ENCODE measurements around the gene CCDC71L.

CCDC71L gene

GRCh38 chr7:106659166-106659962 lies 1.6 kb downstream of the CCDC71L start:
- H3K27me3 ChIP-seq, result no peaks in the 10 kb centered on the region
- H4K20me1 ChIP-seq, result no peaks in the 10 kb centered on the region
- peak overlapping the region; percentile 91 for H3K4me2 ChIP-seq
- H3K36me3 ChIP-seq, result no peaks in the 10 kb centered on the region
- H3K9me3 ChIP-seq, result no peaks in the 10 kb centered on the region
- no peak for TF ChIP-seq Cebpa-rat (IDR thresholded peaks at IDR 0.05)
- H3K4me1 ChIP-seq, result peaks cover 27% of the 10 kb centered on the region
- H3K4me3 ChIP-seq, result peak overlapping the region; percentile 91
- H3K27ac ChIP-seq, result peak overlapping the region; percentile 93
- peak overlapping the region; percentile 92 for H3K9ac ChIP-seq

- Histone ChIP-seq H3K9ac (no peak overlapping the region), H4K20me1 (no peaks in the 10 kb centered on the region), H3K4me2 (peak overlapping the region; percentile 91), H3K4me3 (peak overlapping the region; percentile 91), H3K27ac (no peak overlapping the region), H3K4me1 (peaks cover 27% of the 10 kb centered on the region), H3K9me3 (no peaks in the 10 kb centered on the region), H3K27me3 (no peaks in the 10 kb centered on the region), H3K36me3 (no peaks in the 10 kb centered on the region)
- no peak for TF ChIP-seq Cebpa-rat (IDR thresholded peaks at IDR 0.05)
These were observed 2.4 kb downstream of the CCDC71L start for GRCh38 chr7:106658316-106659165.

GRCh38 chr7:106657085-106657991 lies 3.6 kb downstream of the CCDC71L start:
- H3K27ac ChIP-seq, result no peak overlapping the region
- H4K20me1 ChIP-seq, result no peaks in the 10 kb centered on the region
- H3K27me3 ChIP-seq, result no peaks in the 10 kb centered on the region
- no peaks in the 10 kb centered on the region for H3K36me3 ChIP-seq
- H3K4me3 ChIP-seq, result no peak overlapping the region
- TF ChIP-seq Cebpa-rat (IDR thresholded peaks at IDR 0.05), result no peak
- H3K9me3 ChIP-seq, result no peaks in the 10 kb centered on the region
- no peak overlapping the region for H3K4me2 ChIP-seq
- H3K9ac ChIP-seq, result no peak overlapping the region
- H3K4me1 ChIP-seq, result peaks cover 27% of the 10 kb centered on the region

- TF ChIP-seq Cebpa-rat (IDR thresholded peaks at IDR 0.05), result no peak
- H3K4me3 ChIP-seq, result no peak overlapping the region
These were observed 5.1 kb downstream of the CCDC71L start for GRCh38 chr7:106655703-106656498.

GRCh38 chr7:106653488-106653887 lies 7.5 kb downstream of the CCDC71L start:
- no peaks in the 10 kb centered on the region for H3K27me3 ChIP-seq
- H3K4me3 ChIP-seq, result no peak overlapping the region
- no peak overlapping the region for H3K27ac ChIP-seq
- H3K9me3 ChIP-seq, result no peaks in the 10 kb centered on the region
- no peaks in the 10 kb centered on the region for H3K36me3 ChIP-seq
- no peak for TF ChIP-seq Cebpa-rat (IDR thresholded peaks at IDR 0.05)
- no peak overlapping the region for H3K4me2 ChIP-seq
- H3K4me1 ChIP-seq, result peaks cover 16% of the 10 kb centered on the region
- H3K9ac ChIP-seq, result no peak overlapping the region
- H4K20me1 ChIP-seq, result no peaks in the 10 kb centered on the region

More at GRCh38 chr7:106655703-106656498, 5.1 kb downstream of the CCDC71L start:
- H4K20me1 ChIP-seq, result no peaks in the 10 kb centered on the region
- H3K4me2 ChIP-seq, result no peak overlapping the region
- no peaks in the 10 kb centered on the region for H3K36me3 ChIP-seq
- H3K9ac ChIP-seq, result no peak overlapping the region
- no peak overlapping the region for H3K27ac ChIP-seq
- peaks cover 27% of the 10 kb centered on the region for H3K4me1 ChIP-seq
- H3K27me3 ChIP-seq, result no peaks in the 10 kb centered on the region
- no peaks in the 10 kb centered on the region for H3K9me3 ChIP-seq

GRCh38 chr7:106652909-106653308 lies 8.0 kb downstream of the CCDC71L start:
- no peak for TF ChIP-seq Cebpa-rat (IDR thresholded peaks at IDR 0.05)
- Histone ChIP-seq H3K27me3 (no peaks in the 10 kb centered on the region), H3K36me3 (no peaks in the 10 kb centered on the region), H3K4me1 (peaks cover 11% of the 10 kb centered on the region; the same call in 1 of the 2 replicates), H4K20me1 (no peaks in the 10 kb centered on the region), H3K27ac (no peak overlapping the region), H3K4me3 (no peak overlapping the region), H3K9ac (no peak overlapping the region), H3K4me2 (no peak overlapping the region), H3K9me3 (no peaks in the 10 kb centered on the region)

GRCh38 chr7:106652092-106652491 lies 8.9 kb downstream of the CCDC71L start:
- Histone ChIP-seq H3K4me3 (no peak overlapping the region), H3K27me3 (no peaks in the 10 kb centered on the region), H3K4me2 (no peak overlapping the region), H3K9ac (no peak overlapping the region), H4K20me1 (no peaks in the 10 kb centered on the region), H3K36me3 (no peaks in the 10 kb centered on the region), H3K9me3 (no peaks in the 10 kb centered on the region), H3K27ac (no peak overlapping the region), H3K4me1 (peaks cover 2% of the 10 kb centered on the region; the same call in 1 of the 2 replicates)
- TF ChIP-seq Cebpa-rat (IDR thresholded peaks at IDR 0.05), result no peak

GRCh38 chr7:106646256-106646655 lies 14.7 kb downstream of the CCDC71L start:
- Histone ChIP-seq H3K4me2 (no peak overlapping the region), H3K27ac (no peak overlapping the region), H3K9me3 (no peaks in the 10 kb centered on the region), H3K36me3 (no peaks in the 10 kb centered on the region), H3K9ac (no peak overlapping the region), H3K4me1 (no peaks in the 10 kb centered on the region), H4K20me1 (no peaks in the 10 kb centered on the region), H3K4me3 (no peak overlapping the region), H3K27me3 (no peaks in the 10 kb centered on the region)
- TF ChIP-seq Cebpa-rat (IDR thresholded peaks at IDR 0.05), result no peak

GRCh38 chr7:106644999-106645398 lies 16.0 kb downstream of the CCDC71L start:
- H3K9me3 ChIP-seq, result no peaks in the 10 kb centered on the region
- H3K36me3 ChIP-seq, result no peaks in the 10 kb centered on the region
- no peak overlapping the region for H3K9ac ChIP-seq
- no peak overlapping the region for H3K4me2 ChIP-seq
- no peak overlapping the region for H3K27ac ChIP-seq
- no peaks in the 10 kb centered on the region for H3K27me3 ChIP-seq
- no peak overlapping the region for H3K4me3 ChIP-seq
- no peaks in the 10 kb centered on the region for H3K4me1 ChIP-seq
- H4K20me1 ChIP-seq, result no peaks in the 10 kb centered on the region
- no peak for TF ChIP-seq Cebpa-rat (IDR thresholded peaks at IDR 0.05)
